ENCODE data around the gene BCAS4.
A peak's percentile ranks its signal among the peaks of the same experiment; 100 is the strongest.

DNA sequence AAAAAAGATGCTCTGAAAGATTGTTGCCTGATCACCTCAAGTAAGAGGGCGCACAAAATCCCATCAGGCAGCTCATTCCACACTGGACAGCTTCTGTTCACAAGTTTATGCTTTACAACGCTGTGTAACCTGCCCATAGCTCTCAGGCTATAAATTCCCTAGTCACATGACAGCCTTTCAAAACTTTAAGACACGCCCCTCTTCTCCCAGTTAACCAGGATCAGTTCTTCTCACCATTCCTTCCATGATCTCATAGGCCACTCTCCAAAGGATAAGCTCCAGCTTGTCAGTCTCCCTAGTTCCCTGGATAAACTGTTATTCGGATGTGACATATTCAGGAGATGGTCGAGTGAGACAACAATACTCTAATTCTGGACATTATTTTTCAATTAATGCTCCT is 121.4 kb downstream of the BCAS4 start:
- no peak for TF ChIP-seq ZBTB7A (tag by site-specific recombination; IDR thresholded peaks at IDR 0.05; ENCODE audit: low read depth)
- TF ChIP-seq MEIS1 (CRISPR knock-in tag; IDR thresholded peaks at IDR 0.05; ENCODE audit: borderline replicate concordance), result no peak
- TF ChIP-seq, protein P1, sequence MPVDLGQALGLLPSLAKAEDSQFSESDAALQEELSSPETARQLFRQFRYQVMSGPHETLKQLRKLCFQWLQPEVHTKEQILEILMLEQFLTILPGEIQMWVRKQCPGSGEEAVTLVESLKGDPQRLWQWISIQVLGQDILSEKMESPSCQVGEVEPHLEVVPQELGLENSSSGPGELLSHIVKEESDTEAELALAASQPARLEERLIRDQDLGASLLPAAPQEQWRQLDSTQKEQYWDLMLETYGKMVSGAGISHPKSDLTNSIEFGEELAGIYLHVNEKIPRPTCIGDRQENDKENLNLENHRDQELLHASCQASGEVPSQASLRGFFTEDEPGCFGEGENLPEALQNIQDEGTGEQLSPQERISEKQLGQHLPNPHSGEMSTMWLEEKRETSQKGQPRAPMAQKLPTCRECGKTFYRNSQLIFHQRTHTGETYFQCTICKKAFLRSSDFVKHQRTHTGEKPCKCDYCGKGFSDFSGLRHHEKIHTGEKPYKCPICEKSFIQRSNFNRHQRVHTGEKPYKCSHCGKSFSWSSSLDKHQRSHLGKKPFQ (tag by site-specific recombination; IDR thresholded peaks at IDR 0.05), result no peak
- no peak for TF ChIP-seq GLI4 (tag by site-specific recombination; IDR thresholded peaks at IDR 0.05)
- TF ChIP-seq ZBTB17 (tag by site-specific recombination; IDR thresholded peaks at IDR 0.05), result peak; percentile 88
- TF ChIP-seq SETDB1 (IDR thresholded peaks at IDR 0.05; ENCODE audit: insufficient read length, low read length), result no peak
- TF ChIP-seq, protein P2, sequence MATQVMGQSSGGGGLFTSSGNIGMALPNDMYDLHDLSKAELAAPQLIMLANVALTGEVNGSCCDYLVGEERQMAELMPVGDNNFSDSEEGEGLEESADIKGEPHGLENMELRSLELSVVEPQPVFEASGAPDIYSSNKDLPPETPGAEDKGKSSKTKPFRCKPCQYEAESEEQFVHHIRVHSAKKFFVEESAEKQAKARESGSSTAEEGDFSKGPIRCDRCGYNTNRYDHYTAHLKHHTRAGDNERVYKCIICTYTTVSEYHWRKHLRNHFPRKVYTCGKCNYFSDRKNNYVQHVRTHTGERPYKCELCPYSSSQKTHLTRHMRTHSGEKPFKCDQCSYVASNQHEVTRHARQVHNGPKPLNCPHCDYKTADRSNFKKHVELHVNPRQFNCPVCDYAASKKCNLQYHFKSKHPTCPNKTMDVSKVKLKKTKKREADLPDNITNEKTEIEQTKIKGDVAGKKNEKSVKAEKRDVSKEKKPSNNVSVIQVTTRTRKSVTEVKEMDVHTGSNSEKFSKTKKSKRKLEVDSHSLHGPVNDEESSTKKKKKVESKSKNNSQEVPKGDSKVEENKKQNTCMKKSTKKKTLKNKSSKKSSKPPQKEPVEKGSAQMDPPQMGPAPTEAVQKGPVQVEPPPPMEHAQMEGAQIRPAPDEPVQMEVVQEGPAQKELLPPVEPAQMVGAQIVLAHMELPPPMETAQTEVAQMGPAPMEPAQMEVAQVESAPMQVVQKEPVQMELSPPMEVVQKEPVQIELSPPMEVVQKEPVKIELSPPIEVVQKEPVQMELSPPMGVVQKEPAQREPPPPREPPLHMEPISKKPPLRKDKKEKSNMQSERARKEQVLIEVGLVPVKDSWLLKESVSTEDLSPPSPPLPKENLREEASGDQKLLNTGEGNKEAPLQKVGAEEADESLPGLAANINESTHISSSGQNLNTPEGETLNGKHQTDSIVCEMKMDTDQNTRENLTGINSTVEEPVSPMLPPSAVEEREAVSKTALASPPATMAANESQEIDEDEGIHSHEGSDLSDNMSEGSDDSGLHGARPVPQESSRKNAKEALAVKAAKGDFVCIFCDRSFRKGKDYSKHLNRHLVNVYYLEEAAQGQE (tag by site-specific recombination; IDR thresholded peaks at IDR 0.05), result no peak; the same call in 1 of the 2 replicates
- TF ChIP-seq ZBTB8A (tag by site-specific recombination; IDR thresholded peaks at IDR 0.05), result no peak
- TF ChIP-seq, protein P3, sequence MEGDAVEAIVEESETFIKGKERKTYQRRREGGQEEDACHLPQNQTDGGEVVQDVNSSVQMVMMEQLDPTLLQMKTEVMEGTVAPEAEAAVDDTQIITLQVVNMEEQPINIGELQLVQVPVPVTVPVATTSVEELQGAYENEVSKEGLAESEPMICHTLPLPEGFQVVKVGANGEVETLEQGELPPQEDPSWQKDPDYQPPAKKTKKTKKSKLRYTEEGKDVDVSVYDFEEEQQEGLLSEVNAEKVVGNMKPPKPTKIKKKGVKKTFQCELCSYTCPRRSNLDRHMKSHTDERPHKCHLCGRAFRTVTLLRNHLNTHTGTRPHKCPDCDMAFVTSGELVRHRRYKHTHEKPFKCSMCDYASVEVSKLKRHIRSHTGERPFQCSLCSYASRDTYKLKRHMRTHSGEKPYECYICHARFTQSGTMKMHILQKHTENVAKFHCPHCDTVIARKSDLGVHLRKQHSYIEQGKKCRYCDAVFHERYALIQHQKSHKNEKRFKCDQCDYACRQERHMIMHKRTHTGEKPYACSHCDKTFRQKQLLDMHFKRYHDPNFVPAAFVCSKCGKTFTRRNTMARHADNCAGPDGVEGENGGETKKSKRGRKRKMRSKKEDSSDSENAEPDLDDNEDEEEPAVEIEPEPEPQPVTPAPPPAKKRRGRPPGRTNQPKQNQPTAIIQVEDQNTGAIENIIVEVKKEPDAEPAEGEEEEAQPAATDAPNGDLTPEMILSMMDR (tag by site-specific recombination; IDR thresholded peaks at IDR 0.05), result no peak
- TF ChIP-seq, protein P4, sequence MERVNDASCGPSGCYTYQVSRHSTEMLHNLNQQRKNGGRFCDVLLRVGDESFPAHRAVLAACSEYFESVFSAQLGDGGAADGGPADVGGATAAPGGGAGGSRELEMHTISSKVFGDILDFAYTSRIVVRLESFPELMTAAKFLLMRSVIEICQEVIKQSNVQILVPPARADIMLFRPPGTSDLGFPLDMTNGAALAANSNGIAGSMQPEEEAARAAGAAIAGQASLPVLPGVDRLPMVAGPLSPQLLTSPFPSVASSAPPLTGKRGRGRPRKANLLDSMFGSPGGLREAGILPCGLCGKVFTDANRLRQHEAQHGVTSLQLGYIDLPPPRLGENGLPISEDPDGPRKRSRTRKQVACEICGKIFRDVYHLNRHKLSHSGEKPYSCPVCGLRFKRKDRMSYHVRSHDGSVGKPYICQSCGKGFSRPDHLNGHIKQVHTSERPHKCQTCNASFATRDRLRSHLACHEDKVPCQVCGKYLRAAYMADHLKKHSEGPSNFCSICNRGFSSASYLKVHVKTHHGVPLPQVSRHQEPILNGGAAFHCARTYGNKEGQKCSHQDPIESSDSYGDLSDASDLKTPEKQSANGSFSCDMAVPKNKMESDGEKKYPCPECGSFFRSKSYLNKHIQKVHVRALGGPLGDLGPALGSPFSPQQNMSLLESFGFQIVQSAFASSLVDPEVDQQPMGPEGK (tag by site-specific recombination; IDR thresholded peaks at IDR 0.05), result no peak
- TF ChIP-seq ZNF521 (tag by site-specific recombination; IDR thresholded peaks at IDR 0.05), result no peak
